Left ventricle myocardium inferior (tissue), 1 donor: ENCODE data around the gene GID8. TPM values are rescaled to one million over a fixed set of nuclear protein-coding genes. Genes with fewer than 3 reads are reported as not detected.

Source experiments
- DNase-seq: peaks from one replicate; pipeline ENCODE4 v3.0.0-alpha.2; 2020
- H3K27ac ChIP-seq: fragments of 200-600 bp; replicated peaks from 2 replicates; pipeline ENCODE4 v1.8.0; 2021
- H3K27me3 ChIP-seq: fragments of 200-600 bp; 2 replicates; pipeline ENCODE4 v1.8.0; 2021; ENCODE audit warnings: low read depth
- H3K36me3 ChIP-seq: fragments of 200-600 bp; 2 replicates; pipeline ENCODE4 v1.8.0; 2021
- H3K4me1 ChIP-seq: fragments of 200-600 bp; 2 replicates; pipeline ENCODE4 v1.8.0; 2021
- H3K4me3 ChIP-seq: fragments of 200-600 bp; 2 replicates; pipeline ENCODE4 v1.8.0; 2021; ENCODE audit warnings: mild to moderate bottlenecking, moderate library complexity
- H3K9me3 ChIP-seq: fragments of 200-600 bp; replicated peaks from 2 replicates; pipeline ENCODE4 v1.8.0; 2021
- CTCF ChIP-seq: fragments of 200-600 bp; IDR thresholded peaks from 2 replicates; pipeline ENCODE4 v1.8.0; 2021; ENCODE audit warnings: antibody characterized with exemption, mild to moderate bottlenecking, borderline replicate concordance
- intact Hi-C: fragments of 100-400 bp; cut with micrococcal nuclease; formaldehyde crosslinking; loops from one replicate; pipeline ENCODE4 v1.11.0; 2022
- total RNA-seq: library from RNA; stranded (reverse); fragmentation: NEBNext Ultra II Directional; extraction: Animal tissue kit (Norgen Biotek cat#: 25700); gene quantifications from one replicate; pipeline ENCODE4 v1.2.1, GENCODE V29; 2021
- donor health status: DM: no; HTN: yes; CAD: no; lungs with severe emphysema.

Gene GID8
- total RNA-seq, 1 donor from 2014 or later, result 16.2 TPM

GRCh38 chr20:62935968-62936585, 1.9 kb upstream of the GID8 start:
- no peak for TF ChIP-seq CTCF
- intact Hi-C loops, result no loop called here
- H3K9me3 ChIP-seq, result no peaks in the 10 kb centered on the region
- H3K27ac ChIP-seq, result no peak overlapping the region
- no peaks in the 10 kb centered on the region for H3K27me3 ChIP-seq
- DNase-seq, result no peak
- peak overlapping the region; percentile 95 for H3K4me3 ChIP-seq
- H3K4me1 ChIP-seq, result peaks cover 70% of the 10 kb centered on the region
- peaks cover 22% of the 10 kb centered on the region for H3K36me3 ChIP-seq

- H3K27me3 ChIP-seq, result no peaks in the 10 kb centered on the region
- H3K36me3 ChIP-seq, result peaks cover 33% of the 10 kb centered on the region
- no peaks in the 10 kb centered on the region for H3K9me3 ChIP-seq
- TF ChIP-seq CTCF, result no peak
- peak overlapping the region; percentile 96 for H3K27ac ChIP-seq
- intact Hi-C loops, result no loop called here
- DNase-seq, result peak; percentile 98
- peaks cover 84% of the 10 kb centered on the region for H3K4me1 ChIP-seq
- peak overlapping the region; percentile 95 for H3K4me3 ChIP-seq
These were observed 461 bp upstream of the GID8 start for GRCh38 chr20:62937268-62938104.

- no peak overlapping the region for H3K4me3 ChIP-seq
- H3K4me1 ChIP-seq, result peaks cover 72% of the 10 kb centered on the region
- TF ChIP-seq CTCF, result no peak
- no peaks in the 10 kb centered on the region for H3K9me3 ChIP-seq
- H3K27me3 ChIP-seq, result no peaks in the 10 kb centered on the region
- H3K27ac ChIP-seq, result no peak overlapping the region
- intact Hi-C loops, result no loop called here
- peaks cover 44% of the 10 kb centered on the region for H3K36me3 ChIP-seq
- DNase-seq, result no peak
These were observed 2.9 kb downstream of the GID8 start for GRCh38 chr20:62940875-62941274.

- Histone ChIP-seq H3K27me3 (no peaks in the 10 kb centered on the region), H3K27ac (no peak overlapping the region), H3K4me3 (no peak overlapping the region), H3K4me1 (peaks cover 72% of the 10 kb centered on the region), H3K36me3 (peaks cover 50% of the 10 kb centered on the region), H3K9me3 (no peaks in the 10 kb centered on the region)
- no peak for DNase-seq
- no peak for TF ChIP-seq CTCF
- intact Hi-C loops, result no loop called here
These were observed 3.8 kb downstream of the GID8 start for GRCh38 chr20:62941792-62942191.

- no peak for DNase-seq
- no peak for TF ChIP-seq CTCF
- no peak overlapping the region for H3K27ac ChIP-seq
- no peaks in the 10 kb centered on the region for H3K9me3 ChIP-seq
- H3K4me1 ChIP-seq, result peaks cover 72% of the 10 kb centered on the region
- H3K36me3 ChIP-seq, result peaks cover 50% of the 10 kb centered on the region
- intact Hi-C loops, result no loop called here
- no peaks in the 10 kb centered on the region for H3K27me3 ChIP-seq
- no peak overlapping the region for H3K4me3 ChIP-seq
These were observed 4.5 kb downstream of the GID8 start for GRCh38 chr20:62942456-62942855.
